IPS DF 19.7 (cell line): ENCODE results near the gene CNIH3.

Source experiments
- DNase-seq: peaks from one replicate; pipeline ENCODE4 v3.0.0-alpha.2; 2013; ENCODE audit warnings: low read depth, low spot score

Gene CNIH3

GRCh38 chr1:224773646-224774045 is 157.5 kb downstream of the CNIH3 start:
- no peak for DNase-seq

GRCh38 chr1:224774378-224774777 is 158.3 kb downstream of the CNIH3 start:
- no peak for DNase-seq

GRCh38 chr1:224777180-224777579 is 161.1 kb downstream of the CNIH3 start:
- DNase-seq: no peak

- no peak for DNase-seq
Measured at GRCh38 chr1:224779536-224779935, 163.4 kb downstream of the CNIH3 start.

GRCh38 chr1:224780736-224781135 is 164.6 kb downstream of the CNIH3 start:
- no peak for DNase-seq

GRCh38 chr1:224781800-224782199 is 165.7 kb downstream of the CNIH3 start:
- DNase-seq: no peak

- DNase-seq: no peak
Measured at GRCh38 chr1:224782281-224783000, 166.3 kb downstream of the CNIH3 start.

- DNase-seq: no peak
Measured at GRCh38 chr1:224783006-224783651, 167.0 kb downstream of the CNIH3 start.

GRCh38 chr1:224784265-224785039 is 168.3 kb downstream of the CNIH3 start:
- no peak for DNase-seq

- DNase-seq: no peak
Measured at GRCh38 chr1:224785040-224785328, 168.9 kb downstream of the CNIH3 start.

GRCh38 chr1:224785622-224786021 is 169.5 kb downstream of the CNIH3 start:
- no peak for DNase-seq

- DNase-seq: no peak
Measured at GRCh38 chr1:224786533-224787250, 170.6 kb downstream of the CNIH3 start.

- DNase-seq: no peak
Measured at GRCh38 chr1:224789311-224789710, 173.2 kb downstream of the CNIH3 start.
